Renal cortex interstitium (tissue), 11 donors: ENCODE results near the gene ZNF219. TPM values are rescaled to one million over a fixed set of nuclear protein-coding genes. Genes with fewer than 3 reads are reported as not detected.
"Not testable (repeated sequence)": the region's sequence is repeated elsewhere in the genome, so short reads cannot be mapped to it uniquely, and the experiment has no call there.

Source experiments
- DNase-seq, 11 donors: peaks; one replicate each; pipeline ENCODE4 v3.0.0-alpha.2; 2013; ENCODE audit warnings: low read depth in 9 of 11, low spot score in 4 of 11; ENCODE audit errors: extremely low read depth in 1 of 11
- polyA plus RNA-seq, 3 donors: library from polyadenylated mRNA; unstranded; fragments of 120-200 nt; gene quantifications; one replicate each; pipeline ENCODE4 v1.2.1, GENCODE V29; 2013; ENCODE audit not compliant: insufficient read length in 3 of 3

The ZNF219 gene
- polyA plus RNA-seq, 3 donors = 22.9 to 43.4 (median 39.4) TPM

GRCh38 chr14:21056520-21057163 lies 41.8 kb downstream of the ZNF219 start:
- no peak for DNase-seq

DNA sequence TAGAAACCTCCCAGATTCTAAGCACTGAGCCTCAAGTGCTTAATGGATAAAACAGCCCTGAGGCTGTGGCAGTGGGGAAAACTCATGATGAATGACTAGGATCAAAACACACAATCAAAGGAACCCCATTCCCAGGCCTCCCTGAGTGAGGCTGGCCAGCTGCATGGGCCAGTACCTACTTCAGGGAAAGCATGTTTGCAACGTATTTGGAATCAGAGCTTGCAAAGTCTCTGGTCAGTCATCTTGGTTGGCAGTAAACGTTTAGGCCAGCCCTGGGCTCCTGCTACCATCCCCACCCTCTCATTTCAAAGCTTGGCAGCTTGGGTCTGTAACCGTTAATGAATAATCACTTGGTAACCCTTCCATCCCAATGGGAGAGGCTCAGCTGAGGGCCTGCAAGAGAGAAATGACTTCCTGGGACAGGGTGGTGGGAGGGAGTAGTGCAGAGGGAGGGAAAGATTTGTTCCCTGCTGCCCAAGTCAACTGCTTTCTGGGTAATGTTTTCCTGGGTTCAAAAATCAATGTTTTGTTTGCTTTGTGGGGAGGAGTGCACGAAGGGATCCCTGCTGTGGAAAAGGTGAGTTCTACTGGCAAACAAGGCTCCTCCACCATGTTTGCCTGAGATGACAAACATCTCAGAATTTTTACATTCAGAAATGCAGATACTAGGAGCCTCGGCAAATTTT lies 42.9 kb downstream of the ZNF219 start:
- no peak for DNase-seq

- DNase-seq = no peak
Observed at GRCh38 chr14:21054768-21055145, 43.7 kb downstream of the ZNF219 start.

DNA sequence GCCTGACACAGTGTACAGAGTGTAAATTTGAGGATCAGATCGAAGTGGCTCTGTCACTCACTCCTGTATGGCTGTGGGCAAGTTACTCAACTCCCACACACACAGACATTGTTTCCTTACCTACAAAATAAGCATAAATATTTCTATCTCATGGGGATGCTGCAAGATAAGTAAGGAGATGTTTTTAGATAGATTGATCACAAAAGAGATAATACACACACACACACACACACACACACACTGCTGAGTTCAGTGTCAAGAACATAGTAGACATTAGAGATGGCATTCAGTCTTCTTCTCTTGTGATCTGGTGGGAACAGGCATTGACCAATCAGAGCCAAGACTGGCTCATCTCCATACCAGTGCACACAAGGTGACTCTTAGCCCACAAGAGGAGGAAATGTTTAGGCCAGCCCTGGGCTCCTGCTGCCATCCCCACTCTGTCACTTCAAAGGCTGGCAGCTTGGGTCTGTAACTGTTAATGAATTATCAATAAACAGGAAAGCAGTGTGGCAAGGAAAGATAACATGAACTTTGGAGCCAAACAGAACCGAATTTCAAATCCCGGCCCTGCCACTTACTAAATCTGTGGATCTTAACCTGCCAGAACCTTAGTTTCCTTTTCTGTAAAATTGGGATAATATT lies 44.2 kb downstream of the ZNF219 start:
- no peak for DNase-seq

GRCh38 chr14:21053184-21054122 lies 45.0 kb downstream of the ZNF219 start:
- DNase-seq = no peak

DNA sequence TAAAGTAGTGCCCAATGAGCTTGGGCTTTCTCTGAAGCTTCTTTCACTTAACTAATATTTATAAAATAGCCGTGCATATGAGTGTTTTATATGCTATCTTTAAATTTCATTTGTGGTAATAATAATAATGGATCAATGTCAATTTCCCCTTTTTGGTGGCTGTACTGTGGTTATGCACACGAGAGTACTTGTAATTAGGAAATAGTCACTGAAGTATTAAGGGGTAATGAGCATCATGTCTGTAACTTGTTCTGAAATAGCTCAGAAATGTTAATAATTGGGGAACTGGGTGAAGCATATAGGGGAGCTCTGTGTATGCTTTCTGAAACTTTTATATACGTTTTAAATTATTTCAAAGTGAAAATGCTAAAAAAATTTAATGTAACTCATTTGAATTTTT lies 47.9 kb downstream of the ZNF219 start:
- DNase-seq = no peak

GRCh38 chr14:21049271-21049673 lies 49.2 kb downstream of the ZNF219 start:
- no peak for DNase-seq

DNA sequence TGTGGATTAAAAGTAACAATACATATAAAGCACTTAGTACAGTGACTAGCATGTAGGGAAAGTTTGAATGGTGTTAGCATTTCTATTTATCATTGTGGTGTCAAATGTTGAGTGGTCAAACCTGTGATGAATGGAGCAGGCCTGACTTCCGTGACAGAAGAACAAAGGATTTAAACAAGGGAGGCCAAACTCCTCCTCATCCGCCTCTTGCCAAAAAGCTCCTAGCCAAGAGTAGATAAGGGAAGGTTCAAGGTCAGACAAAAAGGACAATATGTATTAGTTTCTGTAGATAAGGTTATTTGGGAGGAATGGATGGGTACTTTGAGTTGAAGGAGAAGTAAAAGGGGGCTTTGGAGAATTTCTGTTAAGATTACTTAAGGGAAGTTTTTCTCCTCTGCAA lies 49.8 kb downstream of the ZNF219 start:
- DNase-seq = no peak

DNA sequence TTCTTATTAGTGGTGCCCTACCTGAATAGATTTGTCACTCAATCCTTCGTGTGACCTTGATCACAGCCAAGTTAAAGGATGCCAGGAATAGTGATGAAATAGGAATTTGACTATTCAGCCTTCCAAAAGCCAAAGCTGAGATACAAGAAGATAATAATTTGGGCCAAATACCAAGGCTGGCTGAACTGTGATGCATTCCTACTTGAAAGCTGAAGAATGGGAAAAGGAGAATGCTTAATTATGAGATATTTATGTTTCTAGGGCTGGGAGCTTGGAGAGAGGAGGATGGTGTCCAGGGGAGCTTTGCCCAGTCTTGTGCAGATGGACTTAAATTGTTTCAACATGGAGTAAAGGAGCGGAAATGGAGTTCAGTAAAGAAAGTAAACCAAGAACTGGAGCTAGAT lies 51.1 kb downstream of the ZNF219 start:
- DNase-seq = no peak

GRCh38 chr14:21043974-21044618 lies 54.4 kb downstream of the ZNF219 start:
- no peak for DNase-seq

- DNase-seq = no peak
Observed at GRCh38 chr14:21043387-21043973, 55.0 kb downstream of the ZNF219 start.

GRCh38 chr14:21042918-21043317 lies 55.5 kb downstream of the ZNF219 start:
- DNase-seq = no peak

GRCh38 chr14:21041676-21042433 lies 56.6 kb downstream of the ZNF219 start, which contains the start of gene RNASE7:
RNASE7 (plus strand) TSS chr14:21042362; CDS start chr14:21042993, 631 bp downstream.
- DNase-seq = no peak

GRCh38 chr14:21040941-21041340 lies 57.5 kb downstream of the ZNF219 start:
- not testable (repeated sequence) for DNase-seq

DNA sequence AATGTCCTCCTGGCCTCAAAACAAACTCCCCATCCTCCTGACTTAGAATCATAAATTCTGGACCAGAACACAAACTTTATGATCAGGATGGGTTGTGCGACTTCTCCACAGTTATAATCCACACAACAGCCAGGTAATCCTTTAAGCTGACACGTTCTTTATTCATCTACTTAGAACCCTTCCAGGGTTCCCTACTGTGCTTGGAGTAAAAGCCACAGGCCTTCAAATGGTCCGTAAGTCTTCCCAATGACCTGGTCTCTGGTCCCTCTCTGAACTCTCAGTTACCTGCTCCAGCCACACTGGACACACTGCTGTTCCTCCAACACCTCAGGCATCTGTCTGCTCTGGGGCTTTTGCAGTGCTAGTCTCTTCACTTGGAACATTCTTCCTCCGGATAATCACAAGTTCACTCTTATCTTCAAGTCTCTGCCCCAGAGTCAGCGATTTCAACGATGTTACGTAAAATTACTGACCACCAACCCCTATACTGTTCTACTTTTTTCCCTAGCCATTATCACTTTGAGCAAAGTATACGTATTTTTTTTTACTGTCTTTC lies 58.0 kb downstream of the ZNF219 start:
- DNase-seq = no peak
